ENCODE results near the gene NPTX2.

- TF ChIP-seq CTCF (conservative IDR thresholded peaks at IDR 0.05; ENCODE audit: low read length), result no peak
- no peak for TF ChIP-seq EZH2phosphoT487 (IDR thresholded peaks at IDR 0.05; ENCODE audit: borderline replicate concordance, low read depth, low read length)
These were observed 47.8 kb downstream of the NPTX2 start for GRCh38 chr7:98664882-98665281.

Data from OCI-LY7 (cell line).